ENCODE measurements around the gene ARHGAP25.

GRCh38 chr2:68792751-68793150 is 58.1 kb downstream of the ARHGAP25 start:
- TF ChIP-seq RAD21 (IDR thresholded peaks at IDR 0.05) (no peak), CTCF (IDR thresholded peaks at IDR 0.05; ENCODE audit: low read depth, low read length, missing input control) (no peak), RXRA (IDR thresholded peaks at IDR 0.05) (no peak), YY1 (IDR thresholded peaks at IDR 0.05) (no peak), SP1 (IDR thresholded peaks at IDR 0.05) (no peak), REST (IDR thresholded peaks at IDR 0.05) (no peak), MAX (IDR thresholded peaks at IDR 0.05) (no peak), ZBTB33 (IDR thresholded peaks at IDR 0.05) (no peak), JUND (IDR thresholded peaks at IDR 0.05) (no peak), HNF4G (IDR thresholded peaks at IDR 0.05) (no peak)
